WERI-Rb-1 (cell line): ENCODE measurements around the gene GATAD2B.

ENCODE experiments used
- DNase-seq: peaks from one replicate; pipeline ENCODE4 v3.0.0-alpha.2; 2020
- H3K27ac ChIP-seq: fragments of 250-450 bp; sonication (Bioruptor Pico); 2 replicates; pipeline ENCODE4 v1.5.1; 2020; ENCODE audit warnings: mild to moderate bottlenecking, moderate library complexity
- H3K27me3 ChIP-seq: fragments of 250-450 bp; sonication (Bioruptor Pico); 2 replicates; pipeline ENCODE4 v1.5.1; 2021; ENCODE audit warnings: mild to moderate bottlenecking, low read depth, moderate library complexity; ENCODE audit not compliant: insufficient read depth, severe bottlenecking
- H3K36me3 ChIP-seq: fragments of 250-450 bp; sonication (Bioruptor Pico); 2 replicates; pipeline ENCODE4 v1.5.1; 2020; ENCODE audit warnings: mild to moderate bottlenecking, moderate library complexity
- H3K4me3 ChIP-seq: 2 replicates; pipeline ENCODE4 v1.5.1; 2011; ENCODE audit warnings: low read depth, mild to moderate bottlenecking, control low read depth, low read length
- H3K9me3 ChIP-seq: fragments of 250-450 bp; sonication (Bioruptor Pico); 2 replicates; pipeline ENCODE4 v1.5.1; 2021; ENCODE audit warnings: mild to moderate bottlenecking, moderate library complexity; ENCODE audit not compliant: severe bottlenecking
- CTCF ChIP-seq: IDR thresholded peaks from 2 replicates; pipeline ENCODE4 v1.5.1; 2011; ENCODE audit warnings: low read depth, mild to moderate bottlenecking, control low read depth, inconsistent platforms, low read length

The GATAD2B gene

DNA sequence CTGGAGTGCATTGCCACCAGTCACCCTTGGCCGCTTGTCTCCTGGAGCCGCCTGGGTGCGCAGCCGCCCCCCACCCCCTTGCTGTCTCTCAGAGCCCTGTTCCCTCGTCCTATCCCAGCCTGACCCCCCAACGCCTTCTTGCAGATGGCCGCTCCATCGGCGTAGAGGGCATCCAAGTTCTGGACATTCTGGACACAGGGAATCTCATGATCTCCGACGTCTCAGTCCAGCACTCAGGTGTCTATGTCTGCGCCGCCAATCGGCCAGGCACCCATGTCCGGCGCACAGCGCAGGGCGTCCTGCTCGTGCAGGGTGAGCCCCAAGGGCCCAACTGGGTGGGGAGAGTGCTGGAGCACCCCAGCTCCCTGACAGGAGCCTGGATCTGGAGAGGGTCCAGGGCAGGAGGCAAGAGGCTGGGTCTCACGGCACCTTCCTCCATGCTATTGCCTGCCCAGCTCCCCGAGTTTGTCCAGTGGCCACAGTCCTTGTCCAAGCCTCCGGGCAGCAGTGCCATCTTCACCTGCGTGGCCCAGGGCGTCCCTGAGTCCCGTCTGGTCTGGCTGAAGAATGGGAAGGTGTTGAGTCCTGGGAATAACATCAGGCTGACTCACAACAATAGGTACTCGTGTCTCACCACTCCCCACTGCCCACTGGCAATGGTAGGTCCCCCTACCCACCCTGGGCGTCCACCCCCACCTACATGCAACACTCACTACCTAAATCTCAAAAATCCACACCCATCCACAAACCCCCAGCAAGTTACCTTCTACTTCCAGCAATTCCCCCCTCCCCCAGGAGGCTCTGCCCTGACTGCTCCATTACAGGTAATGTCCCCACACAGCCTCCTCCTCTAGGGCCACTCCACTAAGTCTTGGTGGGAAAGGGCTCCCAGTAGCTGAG is 123.0 kb downstream of the GATAD2B start:
- Histone ChIP-seq H3K4me3 (no peak overlapping the region), H3K9me3 (no peaks in the 10 kb centered on the region), H3K36me3 (peaks cover 14% of the 10 kb centered on the region), H3K27ac (no peak overlapping the region), H3K27me3 (no peaks in the 10 kb centered on the region)
- no peak for TF ChIP-seq CTCF
- no peak for DNase-seq

DNA sequence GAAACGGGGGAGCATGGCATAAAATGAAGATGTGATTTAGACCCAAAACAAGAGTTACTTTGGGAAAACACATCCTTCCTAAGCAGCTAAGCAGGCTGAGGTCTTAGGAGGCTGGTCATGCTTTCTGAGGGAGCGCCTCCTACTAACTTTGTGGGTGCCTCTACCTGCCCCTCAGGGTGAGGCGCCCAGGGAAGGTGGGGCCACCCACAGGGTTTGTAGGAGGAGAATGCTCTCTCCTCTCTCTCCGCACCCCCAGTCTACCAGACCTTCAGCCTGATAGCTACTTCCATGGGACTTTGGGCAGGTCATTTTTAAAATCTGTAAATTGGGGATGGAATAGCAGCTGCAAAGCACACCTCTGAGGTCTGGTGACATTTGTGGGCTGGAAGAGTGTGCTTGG is 123.8 kb downstream of the GATAD2B start:
- no peak overlapping the region for H3K27ac ChIP-seq
- H3K4me3 ChIP-seq: no peak overlapping the region
- TF ChIP-seq CTCF: no peak
- H3K27me3 ChIP-seq: no peaks in the 10 kb centered on the region
- peaks cover 10% of the 10 kb centered on the region for H3K36me3 ChIP-seq
- H3K9me3 ChIP-seq: no peaks in the 10 kb centered on the region
- no peak for DNase-seq

DNA sequence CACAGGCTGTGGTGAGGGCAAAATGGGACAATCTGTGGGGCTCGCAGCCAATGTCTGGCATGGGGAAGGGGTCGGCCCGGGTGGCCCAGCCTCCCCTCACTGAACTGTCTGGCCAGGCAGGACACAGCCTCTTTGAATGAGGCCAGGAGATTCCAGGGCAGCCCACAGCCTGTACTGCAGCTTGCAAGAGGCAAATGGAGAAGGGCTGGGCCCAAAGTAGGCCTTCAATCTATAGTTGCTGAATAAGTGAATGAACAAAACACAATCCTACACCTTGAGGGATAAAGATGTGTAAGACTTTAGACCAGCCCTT is 124.3 kb downstream of the GATAD2B start:
- Histone ChIP-seq H3K27me3 (no peaks in the 10 kb centered on the region), H3K27ac (no peak overlapping the region), H3K4me3 (no peak overlapping the region), H3K9me3 (no peaks in the 10 kb centered on the region), H3K36me3 (peaks cover 6% of the 10 kb centered on the region)
- no peak for DNase-seq
- TF ChIP-seq CTCF: no peak

DNA sequence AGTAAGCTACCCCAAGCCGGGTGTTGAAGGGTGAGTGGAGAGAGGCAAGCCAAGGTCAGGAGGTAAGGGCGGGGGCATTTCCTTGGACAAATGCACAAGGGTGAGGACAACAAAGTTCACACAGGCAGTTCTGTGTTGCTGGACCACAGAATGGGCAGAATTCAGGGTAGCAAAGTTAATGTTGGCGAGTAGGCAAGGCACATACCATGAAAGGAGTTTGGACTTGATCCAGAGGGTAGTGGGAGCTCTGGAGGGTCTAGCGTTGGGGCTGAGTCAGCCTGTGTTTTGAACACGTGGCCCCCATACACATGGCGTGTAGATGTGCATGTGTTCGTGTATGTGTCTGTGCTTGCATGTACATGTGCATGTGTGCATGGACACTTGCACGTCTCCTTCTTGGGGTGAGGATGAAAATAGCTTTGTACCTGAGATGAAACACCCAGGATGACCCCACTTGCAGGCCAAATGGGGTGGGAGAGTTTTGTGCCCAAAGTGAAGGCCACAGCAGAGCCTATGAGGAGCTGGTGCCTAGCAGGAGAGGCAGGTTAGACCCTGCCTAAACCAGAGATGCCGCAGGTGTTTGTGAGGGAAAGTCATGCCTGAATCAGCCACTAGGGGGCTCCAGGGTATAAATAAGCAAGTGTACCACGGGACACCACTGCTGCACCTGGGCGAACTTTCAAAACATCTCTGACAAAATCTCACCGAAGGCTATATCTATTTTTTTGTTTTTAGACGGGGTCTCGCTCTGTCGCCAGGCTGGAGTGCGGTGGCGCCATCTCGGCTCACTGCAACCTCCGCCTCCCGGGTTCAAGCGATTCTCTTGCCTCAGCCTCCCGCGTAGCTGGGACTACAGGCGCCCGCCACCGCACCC is 125.7 kb downstream of the GATAD2B start:
- DNase-seq: peak; percentile 95
- Histone ChIP-seq H3K27me3 (no peaks in the 10 kb centered on the region), H3K4me3 (no peak overlapping the region), H3K9me3 (no peaks in the 10 kb centered on the region), H3K27ac (no peak overlapping the region), H3K36me3 (peaks cover 3% of the 10 kb centered on the region; the same call in 1 of the 2 replicates)
- peak; percentile 99 for TF ChIP-seq CTCF

- Histone ChIP-seq H3K27me3 (no peaks in the 10 kb centered on the region), H3K36me3 (no peaks in the 10 kb centered on the region), H3K4me3 (no peak overlapping the region), H3K9me3 (no peaks in the 10 kb centered on the region), H3K27ac (no peak overlapping the region; the same call in 1 of the 2 replicates)
- TF ChIP-seq CTCF: no peak
- no peak for DNase-seq
Measured at GRCh38 chr1:153795934-153796785, 126.6 kb downstream of the GATAD2B start.
